Measurements from ENCODE around the gene LRP1B.

The LRP1B gene

DNA sequence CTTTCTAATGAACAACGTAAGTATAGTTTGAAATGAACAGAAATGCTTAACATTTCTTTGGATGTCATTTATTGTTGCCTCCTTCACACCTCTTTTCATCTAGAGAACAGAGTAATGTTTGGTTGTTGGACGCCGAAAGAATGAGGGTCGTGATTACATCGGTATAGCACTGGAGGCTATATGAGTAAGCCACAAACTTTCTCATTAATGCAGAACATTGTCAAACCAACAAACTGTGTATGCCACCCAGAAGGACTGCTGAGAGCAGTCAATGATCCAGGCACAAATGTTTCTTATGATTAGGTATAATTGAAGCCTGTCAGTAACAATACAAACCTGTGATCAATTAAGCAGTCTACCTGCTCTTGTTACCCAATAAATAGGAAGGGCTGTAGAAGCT is 1855.9 kb downstream of the LRP1B start:
- Histone ChIP-seq H3K23ac (ENCODE audit: low read length) (no peak overlapping the region), H3K27ac (ENCODE audit: low read depth, low read length) (no peak overlapping the region), H3K4ac (ENCODE audit: low read depth, low read length) (no peak overlapping the region), H2BK15ac (replicated peaks; ENCODE audit: low read depth) (no peak overlapping the region), H2BK5ac (ENCODE audit: low read length) (no peak overlapping the region), H3K4me3 (ENCODE audit: low read length) (no peak overlapping the region), H3K79me1 (ENCODE audit: low read length) (no peaks in the 10 kb centered on the region), H2AK5ac (ENCODE audit: low read length) (no peak overlapping the region), H3K56ac (ENCODE audit: low read length) (no peak overlapping the region), H3K4me1 (ENCODE audit: control insufficient read depth, low read depth, low read length) (no peaks in the 10 kb centered on the region), H3K27me3 (ENCODE audit: insufficient read depth, low read length, poor library complexity) (no peaks in the 10 kb centered on the region), H3K36me3 (ENCODE audit: control insufficient read depth, insufficient read depth, low read length) (no peaks in the 10 kb centered on the region), H3K18ac (ENCODE audit: low read length) (no peak overlapping the region), H4K5ac (ENCODE audit: low read length) (no peak overlapping the region), H3K4me2 (ENCODE audit: low read length) (no peak overlapping the region), H3K79me2 (ENCODE audit: control insufficient read depth, insufficient read depth, low read length) (no peaks in the 10 kb centered on the region), H2BK120ac (ENCODE audit: low read depth, low read length) (no peak overlapping the region), H3K9ac (ENCODE audit: low read length) (no peak overlapping the region), H4K8ac (ENCODE audit: low read depth, low read length) (no peak overlapping the region)
- DNase-seq: no peak
- no CpG with 5 or more reads among the region's 5 CpGs for WGBS (ENCODE audit: extremely low coverage, insufficient coverage, low lambda C conversion rate)

DNA sequence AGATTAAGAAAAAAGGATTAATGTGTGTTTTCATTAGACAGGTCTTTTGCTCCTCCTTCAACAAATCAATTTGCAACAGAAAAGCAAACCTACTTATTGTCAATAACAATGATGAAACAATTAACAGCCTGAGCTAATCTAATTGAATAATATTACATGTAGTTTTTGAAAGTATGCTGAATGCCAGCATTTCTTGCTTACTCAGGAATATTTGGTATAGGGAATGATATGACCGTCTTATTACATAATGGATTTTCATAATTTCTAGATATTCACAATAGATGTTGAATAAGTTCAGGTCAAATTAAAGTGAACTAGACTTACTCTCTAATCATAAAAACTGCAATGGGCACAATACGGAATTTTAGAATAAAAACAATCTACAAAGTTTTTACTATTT is 1856.9 kb downstream of the LRP1B start:
- no peak overlapping the region for H2BK15ac ChIP-seq (replicated peaks; ENCODE audit: low read depth)
- no peak overlapping the region for H3K4me3 ChIP-seq (ENCODE audit: low read length)
- H4K5ac ChIP-seq (ENCODE audit: low read length): no peak overlapping the region
- H2BK120ac ChIP-seq (ENCODE audit: low read depth, low read length): no peak overlapping the region
- no peak overlapping the region for H3K4ac ChIP-seq (ENCODE audit: low read depth, low read length)
- H3K79me1 ChIP-seq (ENCODE audit: low read length): no peaks in the 10 kb centered on the region
- DNase-seq: no peak
- no peak overlapping the region for H3K18ac ChIP-seq (ENCODE audit: low read length)
- H3K56ac ChIP-seq (ENCODE audit: low read length): no peak overlapping the region
- H3K9ac ChIP-seq (ENCODE audit: low read length): no peak overlapping the region
- H3K27me3 ChIP-seq (ENCODE audit: insufficient read depth, low read length, poor library complexity): no peaks in the 10 kb centered on the region
- no peak overlapping the region for H3K4me2 ChIP-seq (ENCODE audit: low read length)
- H3K23ac ChIP-seq (ENCODE audit: low read length): no peak overlapping the region
- H3K36me3 ChIP-seq (ENCODE audit: control insufficient read depth, insufficient read depth, low read length): no peaks in the 10 kb centered on the region
- no peak overlapping the region for H4K8ac ChIP-seq (ENCODE audit: low read depth, low read length)
- no peak overlapping the region for H3K27ac ChIP-seq (ENCODE audit: low read depth, low read length)
- no peaks in the 10 kb centered on the region for H3K79me2 ChIP-seq (ENCODE audit: control insufficient read depth, insufficient read depth, low read length)
- WGBS (ENCODE audit: extremely low coverage, insufficient coverage, low lambda C conversion rate): no CpG with 5 or more reads among the region's 2 CpGs
- H2BK5ac ChIP-seq (ENCODE audit: low read length): no peak overlapping the region
- no peaks in the 10 kb centered on the region for H3K4me1 ChIP-seq (ENCODE audit: control insufficient read depth, low read depth, low read length)
- H2AK5ac ChIP-seq (ENCODE audit: low read length): no peak overlapping the region

DNA sequence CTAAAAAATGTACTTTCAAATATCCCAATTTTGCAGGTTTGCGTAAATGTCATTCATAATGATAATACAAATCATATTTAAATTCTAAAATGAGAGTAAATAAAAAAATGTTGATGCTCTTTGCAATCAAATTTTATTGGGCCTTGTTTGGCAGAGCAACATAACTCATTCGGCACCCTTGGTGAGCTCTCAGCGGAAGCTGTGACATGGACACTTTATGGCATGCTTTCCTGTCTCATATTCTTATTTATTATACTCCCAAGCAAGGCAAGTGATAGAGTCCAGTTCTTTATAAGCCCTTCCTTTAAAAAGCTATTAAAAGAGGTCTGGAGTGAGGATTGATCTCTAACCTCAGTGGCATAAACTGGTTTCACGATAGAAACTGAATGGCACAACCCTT is 1857.4 kb downstream of the LRP1B start:
- Histone ChIP-seq H2BK5ac (ENCODE audit: low read length) (no peak overlapping the region), H3K4ac (ENCODE audit: low read depth, low read length) (no peak overlapping the region), H3K4me1 (ENCODE audit: control insufficient read depth, low read depth, low read length) (no peaks in the 10 kb centered on the region), H2BK15ac (replicated peaks; ENCODE audit: low read depth) (no peak overlapping the region), H3K4me3 (ENCODE audit: low read length) (no peak overlapping the region), H3K4me2 (ENCODE audit: low read length) (no peak overlapping the region), H3K27ac (ENCODE audit: low read depth, low read length) (no peak overlapping the region), H4K8ac (ENCODE audit: low read depth, low read length) (no peak overlapping the region), H2BK120ac (ENCODE audit: low read depth, low read length) (no peak overlapping the region), H3K36me3 (ENCODE audit: control insufficient read depth, insufficient read depth, low read length) (no peaks in the 10 kb centered on the region), H3K9ac (ENCODE audit: low read length) (no peak overlapping the region), H2AK5ac (ENCODE audit: low read length) (no peak overlapping the region), H3K79me2 (ENCODE audit: control insufficient read depth, insufficient read depth, low read length) (no peaks in the 10 kb centered on the region), H3K18ac (ENCODE audit: low read length) (no peak overlapping the region), H3K56ac (ENCODE audit: low read length) (no peak overlapping the region), H3K79me1 (ENCODE audit: low read length) (no peaks in the 10 kb centered on the region), H4K5ac (ENCODE audit: low read length) (no peak overlapping the region), H3K27me3 (ENCODE audit: insufficient read depth, low read length, poor library complexity) (no peaks in the 10 kb centered on the region), H3K23ac (ENCODE audit: low read length) (no peak overlapping the region)
- no CpG with 5 or more reads among the region's 4 CpGs for WGBS (ENCODE audit: extremely low coverage, insufficient coverage, low lambda C conversion rate)
- no peak for DNase-seq

DNA sequence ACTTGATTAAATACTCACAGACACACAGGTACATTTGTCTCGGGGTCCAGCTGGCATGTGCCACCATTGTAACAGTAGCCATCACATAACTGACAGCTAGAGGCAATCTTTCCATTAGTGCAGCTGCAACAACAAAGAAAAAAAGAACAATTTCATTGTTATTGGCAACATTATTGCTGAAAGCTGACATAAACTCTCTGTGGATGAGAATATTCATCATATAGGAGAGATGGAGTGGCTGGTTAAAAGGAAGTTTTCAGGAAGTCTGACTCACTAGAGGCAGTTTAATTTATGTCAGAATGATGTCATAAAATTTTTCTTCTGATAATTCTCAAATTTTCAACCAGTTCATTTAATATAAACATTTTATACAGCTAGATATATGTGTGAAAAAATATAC is 1860.6 kb downstream of the LRP1B start:
- WGBS (ENCODE audit: extremely low coverage, insufficient coverage, low lambda C conversion rate): no CpG with 5 or more reads among the region's 1 CpG
- Histone ChIP-seq H3K4me3 (ENCODE audit: low read length) (no peak overlapping the region), H2AK5ac (ENCODE audit: low read length) (no peak overlapping the region), H2BK120ac (ENCODE audit: low read depth, low read length) (no peak overlapping the region), H3K4ac (ENCODE audit: low read depth, low read length) (no peak overlapping the region), H3K27ac (ENCODE audit: low read depth, low read length) (no peak overlapping the region), H2BK15ac (replicated peaks; ENCODE audit: low read depth) (no peak overlapping the region), H3K4me1 (ENCODE audit: control insufficient read depth, low read depth, low read length) (no peaks in the 10 kb centered on the region), H3K36me3 (ENCODE audit: control insufficient read depth, insufficient read depth, low read length) (no peaks in the 10 kb centered on the region), H3K79me1 (ENCODE audit: low read length) (no peaks in the 10 kb centered on the region), H2BK5ac (ENCODE audit: low read length) (no peak overlapping the region), H3K23ac (ENCODE audit: low read length) (no peak overlapping the region), H3K56ac (ENCODE audit: low read length) (no peak overlapping the region), H3K18ac (ENCODE audit: low read length) (no peak overlapping the region), H4K5ac (ENCODE audit: low read length) (no peak overlapping the region), H3K79me2 (ENCODE audit: control insufficient read depth, insufficient read depth, low read length) (no peaks in the 10 kb centered on the region), H4K8ac (ENCODE audit: low read depth, low read length) (no peak overlapping the region), H3K9ac (ENCODE audit: low read length) (no peak overlapping the region), H3K4me2 (ENCODE audit: low read length) (no peak overlapping the region), H3K27me3 (ENCODE audit: insufficient read depth, low read length, poor library complexity) (no peaks in the 10 kb centered on the region)
- no peak for DNase-seq

- Histone ChIP-seq H3K23ac (ENCODE audit: low read length) (no peak overlapping the region), H3K4me3 (ENCODE audit: low read length) (no peak overlapping the region), H3K79me1 (ENCODE audit: low read length) (no peaks in the 10 kb centered on the region), H3K79me2 (ENCODE audit: control insufficient read depth, insufficient read depth, low read length) (no peaks in the 10 kb centered on the region), H3K9ac (ENCODE audit: low read length) (no peak overlapping the region), H3K56ac (ENCODE audit: low read length) (no peak overlapping the region), H3K27me3 (ENCODE audit: insufficient read depth, low read length, poor library complexity) (no peaks in the 10 kb centered on the region), H2AK5ac (ENCODE audit: low read length) (no peak overlapping the region), H2BK120ac (ENCODE audit: low read depth, low read length) (no peak overlapping the region), H4K8ac (ENCODE audit: low read depth, low read length) (no peak overlapping the region), H3K36me3 (ENCODE audit: control insufficient read depth, insufficient read depth, low read length) (no peaks in the 10 kb centered on the region), H3K18ac (ENCODE audit: low read length) (no peak overlapping the region), H3K4me1 (ENCODE audit: control insufficient read depth, low read depth, low read length) (no peaks in the 10 kb centered on the region), H3K4me2 (ENCODE audit: low read length) (no peak overlapping the region), H2BK5ac (ENCODE audit: low read length) (no peak overlapping the region), H4K5ac (ENCODE audit: low read length) (no peak overlapping the region), H3K27ac (ENCODE audit: low read depth, low read length) (no peak overlapping the region), H2BK15ac (replicated peaks; ENCODE audit: low read depth) (no peak overlapping the region), H3K4ac (ENCODE audit: low read depth, low read length) (no peak overlapping the region)
- no CpG with 5 or more reads among the region's 7 CpGs for WGBS (ENCODE audit: extremely low coverage, insufficient coverage, low lambda C conversion rate)
- DNase-seq: no peak
Measured at GRCh38 chr2:140269000-140269399, 1861.8 kb downstream of the LRP1B start.

DNA sequence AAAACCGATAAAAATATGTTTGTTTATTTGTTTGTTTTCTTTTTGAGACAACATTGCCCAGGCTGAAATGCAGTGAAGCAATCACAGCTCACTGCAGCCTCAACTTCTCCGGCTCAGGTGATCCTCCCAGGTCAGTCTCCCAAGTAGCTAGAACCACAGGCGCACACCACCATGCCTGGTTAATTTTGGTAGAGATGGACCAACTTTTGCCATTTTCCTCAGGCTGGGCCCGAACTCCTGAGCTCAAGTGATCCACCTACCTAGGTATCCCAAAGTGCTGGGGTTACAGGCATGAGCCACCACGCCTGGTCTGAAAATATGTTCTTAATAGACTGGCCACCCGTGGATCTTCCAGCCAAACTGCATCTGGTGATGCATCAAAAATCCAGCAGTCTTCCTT is 1867.9 kb downstream of the LRP1B start:
- Histone ChIP-seq H3K4me1 (ENCODE audit: control insufficient read depth, low read depth, low read length) (no peaks in the 10 kb centered on the region), H3K79me1 (ENCODE audit: low read length) (no peaks in the 10 kb centered on the region), H4K5ac (ENCODE audit: low read length) (no peak overlapping the region), H3K4me3 (ENCODE audit: low read length) (no peak overlapping the region), H3K4ac (ENCODE audit: low read depth, low read length) (no peak overlapping the region), H3K4me2 (ENCODE audit: low read length) (no peak overlapping the region), H2BK5ac (ENCODE audit: low read length) (no peak overlapping the region), H2BK15ac (replicated peaks; ENCODE audit: low read depth) (no peak overlapping the region), H2AK5ac (ENCODE audit: low read length) (no peak overlapping the region), H3K56ac (ENCODE audit: low read length) (no peak overlapping the region), H3K9ac (ENCODE audit: low read length) (no peak overlapping the region), H2BK120ac (ENCODE audit: low read depth, low read length) (no peak overlapping the region), H4K8ac (ENCODE audit: low read depth, low read length) (no peak overlapping the region), H3K27ac (ENCODE audit: low read depth, low read length) (no peak overlapping the region), H3K23ac (ENCODE audit: low read length) (no peak overlapping the region), H3K27me3 (ENCODE audit: insufficient read depth, low read length, poor library complexity) (no peaks in the 10 kb centered on the region), H3K79me2 (ENCODE audit: control insufficient read depth, insufficient read depth, low read length) (no peaks in the 10 kb centered on the region), H3K18ac (ENCODE audit: low read length) (no peak overlapping the region), H3K36me3 (ENCODE audit: control insufficient read depth, insufficient read depth, low read length) (no peaks in the 10 kb centered on the region)
- DNase-seq: no peak
- 100% methylated on average over 1 of the region's 6 CpGs for WGBS (ENCODE audit: extremely low coverage, insufficient coverage, low lambda C conversion rate)
